ENCODE data around the gene AP4M1. TPM values are rescaled to one million over a fixed set of nuclear protein-coding genes. Genes with fewer than 3 reads are reported as not detected.

The AP4M1 gene
- total RNA-seq, 1 donor from 2014 or later, result 19.5 TPM

GRCh38 chr7:100100420-100101015 is 925 bp upstream of the AP4M1 start:
- peak; percentile 94 for DNase-seq (ENCODE audit: low spot score)
- peak; percentile 92 for ATAC-seq
- intact Hi-C loops (cut with DNase I), result no loop called here

GRCh38 chr7:100102950-100103840 is 1.8 kb downstream of the AP4M1 start:
- DNase-seq (ENCODE audit: low spot score) (no peak), ATAC-seq (no peak)
- intact Hi-C loops (cut with DNase I), result no loop called here

DNA sequence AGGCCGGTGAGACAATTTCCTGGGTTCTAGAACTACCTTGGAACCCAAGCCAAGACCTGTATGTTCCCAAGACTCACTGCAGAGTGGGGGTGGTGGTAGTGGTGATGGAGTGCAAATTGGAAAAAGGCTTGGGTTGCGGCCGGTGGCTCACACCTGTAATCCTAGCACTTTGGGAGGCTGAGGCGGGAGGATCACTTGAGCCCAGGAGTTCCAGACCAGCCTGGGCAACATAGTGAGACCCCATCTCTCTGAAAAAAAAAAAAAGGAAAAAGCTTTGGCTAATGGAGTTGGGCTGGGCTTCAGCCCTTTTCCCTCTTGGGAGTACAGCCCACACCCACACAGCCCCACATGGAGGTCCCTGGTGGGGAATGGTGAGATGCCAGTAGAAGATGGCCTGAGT is 4.1 kb downstream of the AP4M1 start:
- no peak for ATAC-seq
- intact Hi-C loops (cut with DNase I), result no loop called here
- no peak for DNase-seq (ENCODE audit: low spot score)

GRCh38 chr7:100106633-100107032 is 5.2 kb downstream of the AP4M1 start:
- ATAC-seq (no peak), DNase-seq (ENCODE audit: low spot score) (no peak)
- intact Hi-C loops (cut with DNase I), result no loop called here

DNA sequence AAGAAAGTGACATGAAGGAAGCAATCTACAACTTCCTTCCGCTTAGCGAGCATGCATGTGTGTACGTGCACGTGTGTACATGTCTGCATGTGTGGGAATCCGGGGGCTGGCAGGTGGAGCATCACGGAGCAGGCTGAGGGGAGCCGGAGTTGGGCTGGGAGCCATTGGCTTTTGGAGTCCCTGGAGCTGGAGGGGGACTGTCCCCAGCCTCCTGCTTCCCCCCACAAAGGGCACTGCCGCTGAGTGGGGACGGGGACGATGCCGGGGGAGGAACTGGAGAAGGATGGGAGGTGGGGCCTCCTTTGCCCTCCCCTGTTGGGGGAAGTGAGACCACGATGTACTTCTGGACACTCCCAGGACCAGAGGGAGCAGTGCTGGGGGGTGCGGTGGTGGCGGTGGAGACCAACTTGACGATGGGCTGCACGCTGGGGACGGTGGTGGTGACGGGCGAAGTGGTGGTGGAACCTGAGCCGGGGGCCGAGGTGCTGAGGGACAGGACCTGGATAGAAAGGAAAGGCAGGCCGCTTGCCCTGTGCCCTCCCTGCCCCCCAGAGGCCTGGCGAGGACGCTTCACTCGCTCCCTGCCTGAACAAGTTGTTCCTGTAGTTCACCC is 5.8 kb downstream of the AP4M1 start:
- peak; percentile 3 for ATAC-seq
- DNase-seq (ENCODE audit: low spot score), result no peak
- intact Hi-C loops (cut with DNase I), result no loop called here

DNA sequence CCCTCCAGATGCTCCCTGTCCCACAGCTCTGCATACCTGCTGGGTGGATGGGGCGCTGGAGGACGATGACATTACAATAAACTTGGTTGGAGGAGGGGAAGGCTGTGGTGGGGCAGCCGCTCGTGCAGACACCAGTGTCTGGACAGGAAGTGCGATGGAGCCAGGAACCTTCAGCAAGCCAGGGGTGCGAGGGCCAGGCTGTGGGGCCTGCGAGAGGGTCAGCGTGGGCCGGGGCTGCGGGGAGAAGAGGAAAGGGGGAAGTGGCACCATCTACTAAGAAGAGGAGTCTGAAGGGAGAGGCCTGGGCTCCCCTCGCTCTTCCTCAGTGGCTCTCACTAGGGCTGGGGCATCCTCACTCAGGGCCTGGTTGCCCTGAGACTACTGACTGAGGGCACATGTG is 6.4 kb downstream of the AP4M1 start:
- intact Hi-C loops (cut with DNase I), result no loop called here
- DNase-seq (ENCODE audit: low spot score), result no peak

GRCh38 chr7:100109521-100110163 is 8.2 kb downstream of the AP4M1 start:
- no peak for DNase-seq (ENCODE audit: low spot score)
- intact Hi-C loops (cut with DNase I), result no loop called here
- ATAC-seq, result no peak

More for the DNA sequence above, 6.4 kb downstream of the AP4M1 start:
- ATAC-seq, result no peak

GRCh38 chr7:100111156-100111555 is 9.7 kb downstream of the AP4M1 start:
- intact Hi-C loops (cut with DNase I), result no loop called here
- DNase-seq (ENCODE audit: low spot score) (no peak), ATAC-seq (no peak)

DNA sequence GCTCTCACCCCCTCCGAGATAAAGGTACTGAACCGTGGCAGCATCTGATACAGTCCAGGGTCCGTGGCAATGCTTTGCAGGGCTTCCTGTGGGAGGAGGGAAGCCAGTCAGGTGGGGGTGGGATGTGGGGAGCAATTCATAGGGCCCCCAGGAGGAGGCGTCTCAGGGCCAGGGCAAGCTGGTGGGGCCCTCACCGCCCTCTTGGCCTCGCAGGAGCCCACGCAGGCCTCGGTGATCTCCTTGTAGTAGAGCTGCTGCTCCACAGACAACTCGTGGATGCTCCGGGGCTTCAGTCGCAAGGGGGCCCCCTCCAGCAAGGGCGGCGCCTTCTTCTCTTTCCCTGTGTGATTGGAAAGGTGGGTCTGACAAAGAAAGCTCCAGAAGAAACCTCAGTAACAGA is 10.5 kb downstream of the AP4M1 start:
- intact Hi-C loops (cut with DNase I), result no loop called here
- ATAC-seq (no peak), DNase-seq (ENCODE audit: low spot score) (no peak)

DNA sequence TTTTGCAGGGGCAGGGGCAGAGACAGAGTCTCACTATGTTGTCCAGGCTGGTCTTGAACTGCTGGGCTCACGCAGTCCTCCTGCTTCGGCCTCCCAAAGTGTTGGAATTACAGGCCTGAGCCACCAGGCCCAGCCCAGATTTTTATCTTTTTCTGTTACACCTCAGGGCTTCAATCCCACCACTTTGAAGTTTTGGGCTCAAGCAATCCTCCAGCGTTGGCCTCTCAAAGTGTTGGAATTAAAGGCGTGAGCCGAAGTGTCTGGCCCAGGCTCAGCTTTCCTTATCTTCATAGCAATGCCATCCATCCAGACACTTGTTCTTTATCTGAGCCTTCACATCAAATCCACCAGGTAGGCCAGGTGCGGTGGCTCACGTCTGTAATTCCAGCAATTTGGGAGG is 13.6 kb downstream of the AP4M1 start:
- intact Hi-C loops (cut with DNase I), result no loop called here
- ATAC-seq, result no peak
- no peak for DNase-seq (ENCODE audit: low spot score)

DNA sequence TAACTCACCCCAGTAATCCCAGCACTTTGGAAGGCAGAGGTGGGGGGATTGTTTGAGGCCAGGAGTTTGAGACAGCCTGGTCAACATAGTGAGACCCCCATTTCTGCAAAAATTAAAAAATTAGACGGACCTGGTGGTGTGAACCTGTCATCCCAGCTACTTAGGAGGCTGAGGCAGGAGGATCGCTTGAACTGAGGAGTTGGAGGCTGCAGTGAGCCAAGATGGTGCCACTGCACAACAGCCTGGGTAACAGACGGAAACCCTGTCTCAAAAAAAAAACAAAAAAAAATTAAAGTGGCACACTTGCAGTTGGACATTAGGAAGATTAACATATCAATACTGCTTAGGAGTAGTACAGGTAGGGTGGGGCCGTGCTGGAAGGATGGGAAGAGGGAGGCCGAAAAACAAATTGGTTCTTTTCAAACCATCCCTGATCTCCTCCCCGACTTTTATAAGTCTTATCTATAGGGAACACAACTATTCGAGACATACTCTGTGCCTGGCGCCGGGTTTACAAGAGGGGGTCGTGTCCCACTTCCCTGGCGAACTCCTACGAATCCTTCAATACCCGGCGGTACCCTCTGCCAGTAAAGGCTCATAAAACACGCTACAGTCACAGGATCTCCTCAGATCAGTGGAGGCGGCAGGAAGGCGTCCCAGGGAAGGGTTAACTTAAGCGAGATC is 17.1 kb downstream of the AP4M1 start:
- intact Hi-C loops (cut with DNase I), result no loop called here
- ATAC-seq, result no peak

GRCh38 chr7:100119072-100119969 is 17.9 kb downstream of the AP4M1 start, which contains the start of the genes CNPY4 and TAF6:
TSS of gene CNPY4 (plus strand) at chr7:100119634. CDS start at chr7:100119745, 111 bp downstream.
TSS of gene TAF6 (minus strand) at chr7:100119358. CDS start at chr7:100114209, 5,149 bp downstream.
- intact Hi-C loops (cut with DNase I), result no loop called here
- peak; percentile 96 for ATAC-seq

More for the DNA sequence above, 17.1 kb downstream of the AP4M1 start:
- no peak for DNase-seq (ENCODE audit: low spot score)

DNA sequence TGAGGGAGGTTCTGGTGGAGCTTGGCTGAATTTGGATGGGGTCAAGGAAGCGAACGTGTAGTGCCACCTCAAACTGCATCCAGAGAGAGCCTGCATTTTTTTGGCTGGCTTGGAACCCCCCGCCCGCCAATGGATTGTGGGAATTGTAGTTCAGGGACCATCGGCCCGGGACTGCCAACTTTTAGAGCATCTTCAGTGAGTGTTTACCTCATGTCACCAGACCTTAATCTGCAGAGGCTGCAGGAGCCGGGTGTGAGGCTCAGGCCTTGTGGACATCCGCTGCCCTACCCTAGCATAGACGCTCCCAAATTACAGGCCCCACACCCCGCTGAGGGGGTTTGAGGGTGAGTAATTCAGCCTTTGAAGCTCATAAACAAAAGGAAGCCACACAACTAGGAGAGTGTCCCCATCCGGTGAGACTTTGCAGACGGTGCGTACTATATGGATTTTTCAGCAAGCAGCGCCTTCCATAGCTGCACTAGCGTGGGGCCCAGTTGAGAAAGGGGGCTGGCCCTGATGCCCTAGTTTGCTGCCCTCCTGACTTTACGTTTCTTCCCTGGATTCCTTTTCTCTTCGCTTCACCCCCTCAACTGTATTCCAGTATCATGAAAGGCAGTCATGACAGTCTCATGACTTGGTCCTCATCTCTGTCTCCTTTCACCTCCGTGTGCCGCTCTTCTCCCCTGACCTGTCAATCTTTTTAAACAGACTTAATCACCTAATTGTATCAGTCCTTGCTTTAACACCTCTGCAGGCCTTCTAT is 18.7 kb downstream of the AP4M1 start:
- peak; percentile 86 for ATAC-seq
- intact Hi-C loops (cut with DNase I), result no loop called here
- DNase-seq (ENCODE audit: low spot score), result peak; percentile 79

More at GRCh38 chr7:100119072-100119969, 17.9 kb downstream of the AP4M1 start, which contains the start of the genes CNPY4 and TAF6:
- peak; percentile 98 for DNase-seq (ENCODE audit: low spot score)

DNA sequence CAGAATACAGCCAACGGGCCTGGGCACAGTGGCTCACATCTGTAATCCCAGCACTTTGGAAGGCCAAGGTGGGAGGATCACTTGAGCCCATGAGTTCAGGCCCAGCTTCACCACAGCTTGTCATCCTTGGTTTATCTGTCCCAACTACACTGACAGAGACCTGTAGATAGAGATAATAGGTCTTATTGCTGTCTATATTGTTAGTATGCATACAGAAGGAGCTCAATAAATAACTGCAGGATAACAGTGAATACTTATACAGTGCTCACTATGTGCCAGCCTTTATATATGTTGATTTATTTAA is 19.2 kb downstream of the AP4M1 start:
- DNase-seq (ENCODE audit: low spot score) (no peak), ATAC-seq (no peak)
- intact Hi-C loops (cut with DNase I), result no loop called here

DNA sequence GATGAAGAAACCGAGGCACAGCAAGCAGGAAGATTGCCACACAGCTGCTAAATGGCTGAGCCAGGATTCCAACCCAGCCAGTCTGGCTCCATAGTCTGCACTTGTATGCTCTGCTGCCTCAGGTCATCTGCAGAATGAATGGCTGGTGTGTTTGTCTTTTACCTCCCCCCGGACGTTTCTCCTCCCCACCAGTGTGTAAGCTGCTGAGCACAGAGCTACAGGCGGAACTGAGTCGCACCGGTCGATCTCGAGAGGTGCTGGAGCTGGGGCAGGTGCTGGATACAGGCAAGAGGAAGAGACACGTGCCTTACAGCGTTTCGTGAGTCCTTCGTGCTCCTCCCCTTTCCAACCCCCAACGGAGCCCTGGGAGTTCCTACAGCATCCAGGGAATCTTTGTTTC is 20.6 kb downstream of the AP4M1 start:
- intact Hi-C loops (cut with DNase I), result no loop called here
- ATAC-seq, result no peak
- DNase-seq (ENCODE audit: low spot score), result no peak

GRCh38 chr7:100122568-100122967 is 21.1 kb downstream of the AP4M1 start:
- ATAC-seq (no peak), DNase-seq (ENCODE audit: low spot score) (no peak)
- intact Hi-C loops (cut with DNase I), result no loop called here
